Measurements from ENCODE around the gene SLC37A1. TPM values are rescaled to one million over a fixed set of nuclear protein-coding genes. Genes with fewer than 3 reads are reported as not detected.

The SLC37A1 gene
- total RNA-seq, 3 donors from 2014 or later (not counting 1 experiment from before 2014, with no cell fraction given): 24.8 to 25.8 (median 25.3) TPM

GRCh38 chr21:42480736-42481135 is 32.9 kb upstream of the SLC37A1 start:
- Histone ChIP-seq H3K4me1 (ENCODE audit: control insufficient read depth, insufficient read depth, low read length) (no peaks in the 10 kb centered on the region), H3K9me3 (ENCODE audit: control insufficient read depth, insufficient read depth, low read length) (no peaks in the 10 kb centered on the region), H3K4me3 (ENCODE audit: low read length) (no peak overlapping the region), H3K27ac (ENCODE audit: low read length) (no peak overlapping the region), H3K27me3 (ENCODE audit: control insufficient read depth, insufficient read depth, low read length) (no peaks in the 10 kb centered on the region), H3K36me3 (ENCODE audit: control insufficient read depth, insufficient read depth, low read length) (no peaks in the 10 kb centered on the region)
- H3K4me3 Mint-ChIP-seq: no peak overlapping the region
- intact Hi-C loops (cut with micrococcal nuclease): no loop called here
- 91% methylated on average over 9 of the region's 10 CpGs for WGBS (ENCODE audit: insufficient coverage)
- H3K36me3 Mint-ChIP-seq: no peaks in the 10 kb centered on the region
- no peak overlapping the region for H3K27ac Mint-ChIP-seq
- TF ChIP-seq CTCF (IDR thresholded peaks at IDR 0.05): no peak
- no peaks in the 10 kb centered on the region for H3K4me1 Mint-ChIP-seq
- DNase-seq: no peak
- no peaks in the 10 kb centered on the region for H3K9me3 Mint-ChIP-seq
- H3K27me3 Mint-ChIP-seq (ENCODE audit: low read depth in 2 of 2): peaks cover 10 to 11% of the 10 kb centered on the region in 2 donors
- no peak for ATAC-seq

GRCh38 chr21:42481169-42481568 is 32.5 kb upstream of the SLC37A1 start:
- Histone ChIP-seq H3K9me3 (ENCODE audit: control insufficient read depth, insufficient read depth, low read length) (no peaks in the 10 kb centered on the region), H3K27me3 (ENCODE audit: control insufficient read depth, insufficient read depth, low read length) (no peaks in the 10 kb centered on the region), H3K4me3 (ENCODE audit: low read length) (no peak overlapping the region), H3K27ac (ENCODE audit: low read length) (no peak overlapping the region), H3K36me3 (ENCODE audit: control insufficient read depth, insufficient read depth, low read length) (no peaks in the 10 kb centered on the region), H3K4me1 (ENCODE audit: control insufficient read depth, insufficient read depth, low read length) (no peaks in the 10 kb centered on the region)
- no peak for DNase-seq
- H3K4me1 Mint-ChIP-seq: no peaks in the 10 kb centered on the region
- H3K27ac Mint-ChIP-seq: no peak overlapping the region
- ATAC-seq: no peak
- H3K4me3 Mint-ChIP-seq: no peak overlapping the region
- no peak for TF ChIP-seq CTCF (IDR thresholded peaks at IDR 0.05)
- 90% methylated on average over 2 of the region's 4 CpGs for WGBS (ENCODE audit: insufficient coverage)
- peaks cover 10 to 11% of the 10 kb centered on the region in 2 donors for H3K27me3 Mint-ChIP-seq (ENCODE audit: low read depth in 2 of 2)
- intact Hi-C loops (cut with micrococcal nuclease): no loop called here
- no peaks in the 10 kb centered on the region for H3K9me3 Mint-ChIP-seq
- H3K36me3 Mint-ChIP-seq: no peaks in the 10 kb centered on the region

- intact Hi-C loops (cut with micrococcal nuclease): no loop called here
- Histone ChIP-seq H3K9me3 (ENCODE audit: control insufficient read depth, insufficient read depth, low read length) (no peaks in the 10 kb centered on the region), H3K4me1 (ENCODE audit: control insufficient read depth, insufficient read depth, low read length) (no peaks in the 10 kb centered on the region), H3K36me3 (ENCODE audit: control insufficient read depth, insufficient read depth, low read length) (no peaks in the 10 kb centered on the region), H3K27me3 (ENCODE audit: control insufficient read depth, insufficient read depth, low read length) (no peaks in the 10 kb centered on the region), H3K27ac (ENCODE audit: low read length) (no peak overlapping the region), H3K4me3 (ENCODE audit: low read length) (no peak overlapping the region)
- Mint-ChIP-seq H3K9me3 (peaks cover 0 to 2% of the 10 kb centered on the region in 2 donors), H3K4me3 (no peak overlapping the region), H3K27me3 (ENCODE audit: low read depth in 2 of 2) (peaks cover 22 to 25% of the 10 kb centered on the region in 2 donors), H3K4me1 (no peaks in the 10 kb centered on the region), H3K27ac (no peak overlapping the region), H3K36me3 (no peaks in the 10 kb centered on the region)
- 83% methylated on average over 5 of the region's 7 CpGs for WGBS (ENCODE audit: insufficient coverage)
- DNase-seq (no peak), ATAC-seq (no peak)
- TF ChIP-seq CTCF (IDR thresholded peaks at IDR 0.05): no peak
Observed at GRCh38 chr21:42484966-42485365, 28.7 kb upstream of the SLC37A1 start.

GRCh38 chr21:42486072-42486471 is 27.6 kb upstream of the SLC37A1 start:
- intact Hi-C loops (cut with micrococcal nuclease): no loop called here
- no peaks in the 10 kb centered on the region for H3K4me1 Mint-ChIP-seq
- no peaks in the 10 kb centered on the region for H3K36me3 Mint-ChIP-seq
- no peak for TF ChIP-seq CTCF (IDR thresholded peaks at IDR 0.05)
- Histone ChIP-seq H3K27ac (ENCODE audit: low read length) (no peak overlapping the region), H3K4me1 (ENCODE audit: control insufficient read depth, insufficient read depth, low read length) (no peaks in the 10 kb centered on the region), H3K27me3 (ENCODE audit: control insufficient read depth, insufficient read depth, low read length) (no peaks in the 10 kb centered on the region), H3K36me3 (ENCODE audit: control insufficient read depth, insufficient read depth, low read length) (no peaks in the 10 kb centered on the region), H3K4me3 (ENCODE audit: low read length) (no peak overlapping the region), H3K9me3 (ENCODE audit: control insufficient read depth, insufficient read depth, low read length) (no peaks in the 10 kb centered on the region)
- H3K9me3 Mint-ChIP-seq: peaks cover 0 to 2% of the 10 kb centered on the region in 2 donors
- peaks cover 21 to 25% of the 10 kb centered on the region in 2 donors for H3K27me3 Mint-ChIP-seq (ENCODE audit: low read depth in 2 of 2)
- WGBS (ENCODE audit: insufficient coverage): 93% methylated on average over 5 of the region's 6 CpGs
- DNase-seq: no peak
- ATAC-seq: no peak
- no peak overlapping the region for H3K4me3 Mint-ChIP-seq
- no peak overlapping the region for H3K27ac Mint-ChIP-seq
